Cardiac muscle cell (in vitro differentiated cells and primary cell): ENCODE data around the gene CFTR. TPM values are rescaled to one million over a fixed set of nuclear protein-coding genes. Genes with fewer than 3 reads are reported as not detected.

Source experiments
- DNase-seq, 2 donors: peaks; one replicate each; pipeline versions ENCODE4 v3.0.0 to v3.0.0-alpha.2; 2010 to 2017; ENCODE audit warnings: low read depth in 1 of 2, low spot score in 1 of 2
- H3K27ac ChIP-seq: fragments of 200-600 bp; sonication (generic); 2 replicates; pipeline ENCODE4 v1.5.1; 2016
- H3K27me3 ChIP-seq: fragments of 200-600 bp; sonication (generic); 2 replicates; pipeline ENCODE4 v1.6.0; 2016; ENCODE audit warnings: control low read depth
- H3K36me3 ChIP-seq: fragments of 200-600 bp; sonication (generic); 2 replicates; pipeline ENCODE4 v1.5.1; 2016; ENCODE audit warnings: control low read depth
- H3K4me1 ChIP-seq: fragments of 200-600 bp; sonication (generic); 2 replicates; pipeline ENCODE4 v1.8.1; 2017; ENCODE audit warnings: low read depth, mild to moderate bottlenecking, mixed run types
- H3K4me3 ChIP-seq: fragments of 200-600 bp; sonication (generic); 2 replicates; pipeline ENCODE4 v1.5.1; 2016; ENCODE audit warnings: mild to moderate bottlenecking
- H3K9me3 ChIP-seq: fragments of 200-600 bp; sonication (generic); 2 replicates; pipeline ENCODE4 v1.5.1; 2017; ENCODE audit warnings: low read depth, mild to moderate bottlenecking, control low read depth
- polyA plus RNA-seq: library from polyadenylated mRNA; unstranded; fragments of >200 nt; fragmentation: Nextera tagmentation; extraction: Ambion mirVana; gene quantifications from 2 replicates; pipeline ENCODE4 v1.2.1, GENCODE V29; 2016
- total RNA-seq: library from RNA; depleted of rRNA; stranded (reverse); fragments of >200 nt; gene quantifications from 2 replicates; pipeline ENCODE4 v1.2.3, GENCODE V29; 2016
- TF ChIP-seq, protein P1 (sequence below): IDR thresholded peaks from 2 replicates; pipeline ENCODE4 v1.5.1; 2012; ENCODE audit warnings: low read depth, mild to moderate bottlenecking, low read length

CFTR gene
- total and polyA plus RNA-seq, 2 experiments from 2014 or later = 8.8 to 12.0 TPM

DNA sequence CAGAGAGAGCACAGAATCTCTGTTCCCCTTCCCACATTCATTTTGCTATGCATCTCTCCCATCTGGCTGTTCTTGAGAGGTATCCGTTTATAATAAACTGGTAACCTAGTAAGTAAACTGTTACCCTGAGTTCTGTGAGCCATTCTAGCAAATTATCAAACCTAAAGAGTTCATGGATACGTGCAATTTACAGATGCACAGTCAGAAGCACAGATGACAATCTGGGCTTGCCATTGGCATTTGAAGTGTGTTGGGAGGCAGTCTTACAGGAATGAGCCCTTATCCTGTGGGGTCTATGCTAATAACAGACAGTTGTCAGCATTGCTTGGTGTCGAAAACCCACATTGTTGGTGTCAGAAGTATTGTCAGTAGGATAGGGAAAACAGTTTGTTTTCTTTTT lies 151.8 kb downstream of the CFTR start:
- H3K27ac ChIP-seq = no peak overlapping the region
- TF ChIP-seq, protein P1, sequence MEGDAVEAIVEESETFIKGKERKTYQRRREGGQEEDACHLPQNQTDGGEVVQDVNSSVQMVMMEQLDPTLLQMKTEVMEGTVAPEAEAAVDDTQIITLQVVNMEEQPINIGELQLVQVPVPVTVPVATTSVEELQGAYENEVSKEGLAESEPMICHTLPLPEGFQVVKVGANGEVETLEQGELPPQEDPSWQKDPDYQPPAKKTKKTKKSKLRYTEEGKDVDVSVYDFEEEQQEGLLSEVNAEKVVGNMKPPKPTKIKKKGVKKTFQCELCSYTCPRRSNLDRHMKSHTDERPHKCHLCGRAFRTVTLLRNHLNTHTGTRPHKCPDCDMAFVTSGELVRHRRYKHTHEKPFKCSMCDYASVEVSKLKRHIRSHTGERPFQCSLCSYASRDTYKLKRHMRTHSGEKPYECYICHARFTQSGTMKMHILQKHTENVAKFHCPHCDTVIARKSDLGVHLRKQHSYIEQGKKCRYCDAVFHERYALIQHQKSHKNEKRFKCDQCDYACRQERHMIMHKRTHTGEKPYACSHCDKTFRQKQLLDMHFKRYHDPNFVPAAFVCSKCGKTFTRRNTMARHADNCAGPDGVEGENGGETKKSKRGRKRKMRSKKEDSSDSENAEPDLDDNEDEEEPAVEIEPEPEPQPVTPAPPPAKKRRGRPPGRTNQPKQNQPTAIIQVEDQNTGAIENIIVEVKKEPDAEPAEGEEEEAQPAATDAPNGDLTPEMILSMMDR = no peak
- no peak for DNase-seq
- no peak overlapping the region for H3K4me3 ChIP-seq
- H3K36me3 ChIP-seq = no peaks in the 10 kb centered on the region
- H3K9me3 ChIP-seq = peaks cover 6% of the 10 kb centered on the region
- no peaks in the 10 kb centered on the region for H3K4me1 ChIP-seq
- H3K27me3 ChIP-seq = no peaks in the 10 kb centered on the region

DNA sequence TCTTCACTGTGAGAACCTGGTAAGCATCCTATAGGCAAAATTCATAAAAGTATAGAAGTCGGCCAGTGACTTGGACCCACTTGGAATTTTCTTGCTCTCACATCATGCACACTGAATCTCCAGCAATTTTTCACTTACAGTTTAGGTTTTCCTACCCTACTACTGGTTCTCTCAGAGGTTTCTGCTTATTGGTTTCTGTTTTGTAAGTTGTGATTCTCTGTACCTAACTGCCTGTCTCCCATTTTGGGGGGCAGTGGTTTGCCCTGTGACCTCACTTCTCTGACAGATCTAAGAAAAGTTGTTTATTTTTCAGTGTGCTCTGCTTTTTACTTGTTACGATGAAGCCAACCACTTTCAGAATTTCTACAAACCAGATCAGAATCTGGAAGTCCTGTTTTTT lies 158.1 kb downstream of the CFTR start:
- DNase-seq = no peak
- Histone ChIP-seq H3K4me1 (no peaks in the 10 kb centered on the region), H3K4me3 (no peak overlapping the region), H3K9me3 (peaks cover 6% of the 10 kb centered on the region), H3K27ac (no peak overlapping the region), H3K27me3 (no peaks in the 10 kb centered on the region), H3K36me3 (no peaks in the 10 kb centered on the region)
- TF ChIP-seq, protein P1 = no peak

DNA sequence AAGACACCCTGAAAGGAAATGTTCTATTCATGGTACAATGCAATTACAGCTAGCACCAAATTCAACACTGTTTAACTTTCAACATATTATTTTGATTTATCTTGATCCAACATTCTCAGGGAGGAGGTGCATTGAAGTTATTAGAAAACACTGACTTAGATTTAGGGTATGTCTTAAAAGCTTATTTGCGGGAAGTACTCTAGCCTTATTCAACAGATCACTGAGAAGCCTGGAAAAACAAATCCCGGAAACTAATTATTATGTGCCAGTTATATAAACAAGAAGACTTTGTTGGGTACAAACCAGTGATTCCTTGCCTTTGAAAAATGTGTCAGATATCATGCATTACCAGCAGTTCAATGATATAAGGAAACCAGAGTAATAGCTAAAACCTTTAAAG lies 160.1 kb downstream of the CFTR start:
- TF ChIP-seq, protein P1 = no peak
- no peak for DNase-seq
- Histone ChIP-seq H3K9me3 (no peaks in the 10 kb centered on the region), H3K27me3 (no peaks in the 10 kb centered on the region), H3K27ac (no peak overlapping the region), H3K4me1 (no peaks in the 10 kb centered on the region), H3K36me3 (no peaks in the 10 kb centered on the region), H3K4me3 (no peak overlapping the region)

DNA sequence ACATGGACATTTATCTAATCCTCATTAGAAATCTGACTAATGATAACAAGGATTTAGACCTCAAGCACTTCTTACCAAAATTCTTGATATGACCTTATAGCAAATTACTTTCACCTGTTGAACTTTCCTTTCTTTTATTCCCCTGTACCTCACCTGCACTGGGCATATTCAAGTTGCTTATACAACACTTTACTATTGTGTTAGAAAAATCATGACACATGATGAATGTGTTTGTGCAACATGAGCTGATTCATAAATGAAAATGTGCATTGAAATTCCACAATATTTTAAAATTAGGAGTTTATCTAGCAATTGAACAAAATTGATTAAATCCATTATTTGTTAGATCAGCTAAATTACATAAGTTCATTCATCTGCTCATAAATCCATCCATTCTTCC lies 160.6 kb downstream of the CFTR start:
- H3K4me3 ChIP-seq = no peak overlapping the region
- TF ChIP-seq, protein P1 = no peak
- no peaks in the 10 kb centered on the region for H3K9me3 ChIP-seq

DNA sequence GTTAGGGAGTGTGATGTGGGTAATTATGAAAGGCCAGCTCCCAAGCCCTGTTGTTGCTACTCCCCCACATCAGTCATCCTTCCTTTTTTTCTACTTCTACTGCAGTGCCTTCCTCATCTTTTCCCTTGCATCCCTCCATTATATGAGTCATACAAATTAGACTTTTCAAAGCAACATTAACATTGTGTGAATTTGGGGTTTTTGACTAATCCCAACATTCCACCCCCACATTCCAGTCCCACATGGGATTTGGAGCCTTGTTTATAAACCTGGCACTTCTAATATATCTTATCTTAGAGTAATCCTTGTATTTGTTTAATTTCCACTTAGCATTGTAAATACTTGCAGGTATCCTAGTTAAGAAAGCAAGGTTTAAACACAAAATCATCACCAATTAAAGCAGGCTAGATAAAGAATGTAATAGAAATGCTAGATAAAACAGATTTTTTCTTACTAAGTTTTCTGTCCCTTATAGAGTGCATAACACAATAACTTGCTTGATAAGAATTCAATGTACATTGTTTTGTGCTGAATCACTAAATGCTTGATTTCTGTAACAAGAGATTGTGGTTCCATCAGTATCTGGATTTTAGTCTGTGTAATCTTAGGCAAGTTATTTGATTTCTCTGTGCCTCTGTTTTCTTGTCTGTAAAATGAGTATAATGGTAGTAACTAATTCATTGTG lies 165.8 kb downstream of the CFTR start:
- Histone ChIP-seq H3K27me3 (no peaks in the 10 kb centered on the region), H3K36me3 (no peaks in the 10 kb centered on the region), H3K9me3 (no peaks in the 10 kb centered on the region), H3K4me3 (no peak overlapping the region), H3K27ac (no peak overlapping the region), H3K4me1 (no peaks in the 10 kb centered on the region)
- TF ChIP-seq, protein P1 = no peak
- DNase-seq = peak in 1 of 2 donors; percentile 76

More for the DNA sequence above, 160.6 kb downstream of the CFTR start:
- H3K4me1 ChIP-seq = no peaks in the 10 kb centered on the region
- H3K27ac ChIP-seq = no peak overlapping the region
- H3K36me3 ChIP-seq = no peaks in the 10 kb centered on the region
- no peaks in the 10 kb centered on the region for H3K27me3 ChIP-seq
- no peak for DNase-seq
